ENCODE measurements around the gene SLC66A3. TPM values are rescaled to one million over a fixed set of nuclear protein-coding genes. Genes with fewer than 3 reads are reported as not detected.

The SLC66A3 gene
- total and polyA plus RNA-seq, 2 donors (not counting 3 experiments of a cell fraction or from before 2014, with no cell fraction given), result 14.3 to 31.4 TPM

DNA sequence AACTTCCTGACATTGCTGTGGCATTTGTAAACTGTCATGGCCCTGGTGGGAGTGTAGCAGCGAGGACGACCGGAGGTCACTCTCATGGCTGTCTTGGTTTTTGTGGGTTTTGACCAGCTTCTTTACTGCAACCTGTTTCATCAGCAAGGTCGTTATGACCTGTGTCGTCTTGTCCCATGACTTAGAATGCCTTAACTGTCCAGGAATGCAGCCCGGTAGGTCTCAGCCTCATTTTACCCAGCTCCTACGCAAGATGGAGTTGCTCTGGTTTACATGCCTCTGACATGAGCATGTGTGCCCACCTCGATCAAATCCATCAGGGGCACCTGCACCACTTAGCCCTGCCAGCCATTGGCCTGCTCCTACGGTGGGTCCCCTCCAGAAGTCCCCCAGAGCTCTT is 32.9 kb upstream of the SLC66A3 start:
- TF ChIP-seq FOS (IDR thresholded peaks at IDR 0.05; ENCODE audit: borderline replicate concordance, insufficient read depth, low read length), result no peak
- TF ChIP-seq, protein P1, sequence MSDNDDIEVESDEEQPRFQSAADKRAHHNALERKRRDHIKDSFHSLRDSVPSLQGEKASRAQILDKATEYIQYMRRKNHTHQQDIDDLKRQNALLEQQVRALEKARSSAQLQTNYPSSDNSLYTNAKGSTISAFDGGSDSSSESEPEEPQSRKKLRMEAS (IDR thresholded peaks at IDR 0.05; ENCODE audit: insufficient read depth, insufficient read length), result no peak
- dilution Hi-C loops (cut with MboI; ENCODE audit: extremely low pct_ligation_motif_present, low sequenced_read_pairs) (no loop called here), intact Hi-C loops (cut with micrococcal nuclease) (no loop called here)
- no peak for DNase-seq (ENCODE audit: low read depth, low spot score)
- H4K20me1 ChIP-seq (replicated peaks; ENCODE audit: control insufficient read depth, extremely low read depth, insufficient read depth, low read length), result no peaks in the 10 kb centered on the region
- H3K79me2 ChIP-seq (ENCODE audit: control insufficient read depth, insufficient read depth, low read length), result no peaks in the 10 kb centered on the region
- no peak for FAIRE-seq
- H3K4me1 ChIP-seq (ENCODE audit: control insufficient read depth, extremely low read depth, insufficient read depth, low read length), result no peaks in the 10 kb centered on the region
- H3K9me3 ChIP-seq (replicated peaks; ENCODE audit: control insufficient read depth, insufficient read depth, low read length), result no peaks in the 10 kb centered on the region
- no peak overlapping the region for H3K27ac ChIP-seq (ENCODE audit: insufficient read depth, low read depth, low read length)
- no peak overlapping the region for H3K4me3 ChIP-seq (replicated peaks in 1 of 3; ENCODE audit: insufficient read depth in 1 of 3, low read depth in 1 of 3, low read length in 3 of 3)
- no TSS peak for BruUV-seq (replicated peaks)
- H3K36me3 ChIP-seq (ENCODE audit: control insufficient read depth in 2 of 2, extremely low read depth in 1 of 2, insufficient read depth in 2 of 2, low read length in 2 of 2), result no peaks in the 10 kb centered on the region
- H3K9me1 ChIP-seq (replicated peaks; ENCODE audit: control insufficient read depth, extremely low read depth, insufficient read depth, low read length), result no peaks in the 10 kb centered on the region
- POLR2A ChIA-PET, result no interaction called here
- no peak overlapping the region for H3K9ac ChIP-seq (replicated peaks; ENCODE audit: extremely low read depth, insufficient read depth, low read length)
- no peak overlapping the region for H3K4me2 ChIP-seq (ENCODE audit: insufficient read depth, low read length)
- H3K27me3 ChIP-seq (ENCODE audit: control insufficient read depth in 2 of 2, insufficient read depth in 2 of 2, low read length in 2 of 2), result peaks cover 0 to 1% of the 10 kb centered on the region in 2 experiments
- no peak overlapping the region for H2AFZ ChIP-seq (ENCODE audit: low read depth, low read length)
- CTCF ChIA-PET, result interaction anchor here (0.8 to 22.0 kb wide), 2 partner anchors 10 to 288 kb away, joined by 3 to 738 read pairs; a partner anchor contains a TSS

DNA sequence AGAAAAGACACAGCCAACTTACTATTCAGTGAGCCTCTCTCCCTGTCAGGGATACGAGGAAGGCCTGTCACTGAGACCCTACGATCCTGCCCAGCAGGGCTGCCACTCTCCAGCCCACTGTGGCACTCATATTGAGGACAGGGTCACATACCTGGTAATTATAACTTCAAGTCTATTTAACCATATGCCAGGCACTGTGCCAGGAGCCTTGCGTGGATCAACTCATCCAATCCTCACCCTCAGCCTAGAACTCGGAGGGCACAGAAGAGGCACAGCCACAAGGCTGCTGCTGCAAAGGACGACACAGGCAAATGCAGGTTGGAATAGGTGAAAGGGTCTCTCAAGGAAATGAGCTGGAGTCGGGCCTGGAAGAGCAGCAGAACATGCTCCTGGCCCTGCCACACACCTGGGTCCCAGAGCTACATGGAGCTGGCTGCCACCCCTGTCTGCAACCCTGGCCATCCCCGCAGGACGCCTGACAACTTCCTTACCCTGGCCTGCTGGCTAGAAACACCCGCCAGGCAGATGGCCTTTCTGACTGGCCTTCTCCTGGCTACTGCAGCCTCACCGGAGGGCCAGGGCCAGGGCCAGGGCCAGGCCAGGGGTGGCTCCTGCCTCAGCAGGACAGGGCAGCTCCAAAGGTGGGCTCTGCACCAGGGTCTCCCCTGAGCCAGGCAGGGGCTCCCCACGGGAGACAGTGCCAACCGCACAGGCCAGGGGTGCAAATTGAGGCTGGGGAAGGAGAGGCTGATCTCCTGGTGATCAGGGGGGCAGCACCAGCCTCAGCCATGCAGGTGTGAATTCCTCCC is 32.1 kb upstream of the SLC66A3 start:
- no peak overlapping the region for H3K27ac ChIP-seq (ENCODE audit: insufficient read depth, low read depth, low read length)
- FAIRE-seq (no peak), DNase-seq (ENCODE audit: low read depth, low spot score) (no peak)
- H2AFZ ChIP-seq (ENCODE audit: low read depth, low read length), result no peak overlapping the region
- H3K27me3 ChIP-seq (ENCODE audit: control insufficient read depth in 2 of 2, insufficient read depth in 2 of 2, low read length in 2 of 2), result peaks cover 0 to 1% of the 10 kb centered on the region in 2 experiments
- ChIA-PET POLR2A (no interaction called here), CTCF (interaction anchor here (0.8 to 22.0 kb wide), 10 partner anchors 8 to 355 kb away, joined by 3 to 738 read pairs (median 4); partner anchors contain the start of gene KCNF1)
- dilution Hi-C loops (cut with MboI; ENCODE audit: extremely low pct_ligation_motif_present, low sequenced_read_pairs), result no loop called here
- H3K4me2 ChIP-seq (ENCODE audit: insufficient read depth, low read length), result no peak overlapping the region
- intact Hi-C loops (cut with micrococcal nuclease), result no loop called here
- TF ChIP-seq FOS (IDR thresholded peaks at IDR 0.05; ENCODE audit: borderline replicate concordance, insufficient read depth, low read length), result no peak
- no peak for TF ChIP-seq JUN (IDR thresholded peaks at IDR 0.05; ENCODE audit: borderline replicate concordance, insufficient read depth, insufficient read length, low read depth)
- TF ChIP-seq GATA2 (IDR thresholded peaks at IDR 0.05; ENCODE audit: insufficient read depth, insufficient read length, low read depth, low read length), result no peak
- TF ChIP-seq, protein P2, sequence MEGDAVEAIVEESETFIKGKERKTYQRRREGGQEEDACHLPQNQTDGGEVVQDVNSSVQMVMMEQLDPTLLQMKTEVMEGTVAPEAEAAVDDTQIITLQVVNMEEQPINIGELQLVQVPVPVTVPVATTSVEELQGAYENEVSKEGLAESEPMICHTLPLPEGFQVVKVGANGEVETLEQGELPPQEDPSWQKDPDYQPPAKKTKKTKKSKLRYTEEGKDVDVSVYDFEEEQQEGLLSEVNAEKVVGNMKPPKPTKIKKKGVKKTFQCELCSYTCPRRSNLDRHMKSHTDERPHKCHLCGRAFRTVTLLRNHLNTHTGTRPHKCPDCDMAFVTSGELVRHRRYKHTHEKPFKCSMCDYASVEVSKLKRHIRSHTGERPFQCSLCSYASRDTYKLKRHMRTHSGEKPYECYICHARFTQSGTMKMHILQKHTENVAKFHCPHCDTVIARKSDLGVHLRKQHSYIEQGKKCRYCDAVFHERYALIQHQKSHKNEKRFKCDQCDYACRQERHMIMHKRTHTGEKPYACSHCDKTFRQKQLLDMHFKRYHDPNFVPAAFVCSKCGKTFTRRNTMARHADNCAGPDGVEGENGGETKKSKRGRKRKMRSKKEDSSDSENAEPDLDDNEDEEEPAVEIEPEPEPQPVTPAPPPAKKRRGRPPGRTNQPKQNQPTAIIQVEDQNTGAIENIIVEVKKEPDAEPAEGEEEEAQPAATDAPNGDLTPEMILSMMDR (IDR thresholded peaks at IDR 0.05; ENCODE audit: extremely low read depth in 1 of 2, insufficient read depth in 1 of 2, low read depth in 1 of 2, low read length in 2 of 2), result no peak
- TF ChIP-seq EZH2 (IDR thresholded peaks at IDR 0.05; ENCODE audit: borderline replicate concordance, low read depth, low read length, severe bottlenecking), result no peak
- no peak for TF ChIP-seq MYC (IDR thresholded peaks at IDR 0.05; ENCODE audit: low read depth, low read length)
- TF ChIP-seq POLR2A (IDR thresholded peaks at IDR 0.05; ENCODE audit: low read depth, low read length), result no peak
- no peak for TF ChIP-seq POLR2AphosphoS5 (IDR thresholded peaks at IDR 0.05; ENCODE audit: insufficient read depth, low read depth, low read length)
- TF ChIP-seq, protein P1 (IDR thresholded peaks at IDR 0.05; ENCODE audit: insufficient read depth, insufficient read length), result no peak
- no peaks in the 10 kb centered on the region for H3K9me1 ChIP-seq (replicated peaks; ENCODE audit: control insufficient read depth, extremely low read depth, insufficient read depth, low read length)
- BruUV-seq (replicated peaks), result no TSS peak
- H3K9ac ChIP-seq (replicated peaks; ENCODE audit: extremely low read depth, insufficient read depth, low read length), result no peak overlapping the region
- H3K9me3 ChIP-seq (replicated peaks; ENCODE audit: control insufficient read depth, insufficient read depth, low read length), result no peaks in the 10 kb centered on the region
- H3K4me1 ChIP-seq (ENCODE audit: control insufficient read depth, extremely low read depth, insufficient read depth, low read length), result peaks cover 2% of the 10 kb centered on the region
- H4K20me1 ChIP-seq (replicated peaks; ENCODE audit: control insufficient read depth, extremely low read depth, insufficient read depth, low read length), result no peaks in the 10 kb centered on the region
- no peak overlapping the region for H3K4me3 ChIP-seq (replicated peaks in 1 of 3; ENCODE audit: insufficient read depth in 1 of 3, low read depth in 1 of 3, low read length in 3 of 3)
- H3K79me2 ChIP-seq (ENCODE audit: control insufficient read depth, insufficient read depth, low read length), result no peaks in the 10 kb centered on the region
- no peaks in the 10 kb centered on the region for H3K36me3 ChIP-seq (ENCODE audit: control insufficient read depth in 2 of 2, extremely low read depth in 1 of 2, insufficient read depth in 2 of 2, low read length in 2 of 2)
